HG03280 (cell line): ENCODE measurements around the gene AGPAT2.
"Not testable (repeated sequence)": the region's sequence is repeated elsewhere in the genome, so short reads cannot be mapped to it uniquely, and the experiment has no call there.

Experiments used
- ATAC-seq: cut with Tn5 transposase; IDR thresholded peaks from one replicate; pipeline ENCODE4 v1.9.1; 2021; ENCODE audit warnings: mild to moderate bottlenecking, moderate library complexity; ENCODE audit not compliant: unreplicated experiment

The AGPAT2 gene

GRCh38 chr9:136720898-136721338, 33.7 kb upstream of the AGPAT2 start:
- no peak for ATAC-seq

- ATAC-seq, result no peak
These were observed 33.1 kb upstream of the AGPAT2 start for GRCh38 chr9:136720251-136720897.

GRCh38 chr9:136719195-136719880, 32.1 kb upstream of the AGPAT2 start:
- no peak for ATAC-seq

DNA sequence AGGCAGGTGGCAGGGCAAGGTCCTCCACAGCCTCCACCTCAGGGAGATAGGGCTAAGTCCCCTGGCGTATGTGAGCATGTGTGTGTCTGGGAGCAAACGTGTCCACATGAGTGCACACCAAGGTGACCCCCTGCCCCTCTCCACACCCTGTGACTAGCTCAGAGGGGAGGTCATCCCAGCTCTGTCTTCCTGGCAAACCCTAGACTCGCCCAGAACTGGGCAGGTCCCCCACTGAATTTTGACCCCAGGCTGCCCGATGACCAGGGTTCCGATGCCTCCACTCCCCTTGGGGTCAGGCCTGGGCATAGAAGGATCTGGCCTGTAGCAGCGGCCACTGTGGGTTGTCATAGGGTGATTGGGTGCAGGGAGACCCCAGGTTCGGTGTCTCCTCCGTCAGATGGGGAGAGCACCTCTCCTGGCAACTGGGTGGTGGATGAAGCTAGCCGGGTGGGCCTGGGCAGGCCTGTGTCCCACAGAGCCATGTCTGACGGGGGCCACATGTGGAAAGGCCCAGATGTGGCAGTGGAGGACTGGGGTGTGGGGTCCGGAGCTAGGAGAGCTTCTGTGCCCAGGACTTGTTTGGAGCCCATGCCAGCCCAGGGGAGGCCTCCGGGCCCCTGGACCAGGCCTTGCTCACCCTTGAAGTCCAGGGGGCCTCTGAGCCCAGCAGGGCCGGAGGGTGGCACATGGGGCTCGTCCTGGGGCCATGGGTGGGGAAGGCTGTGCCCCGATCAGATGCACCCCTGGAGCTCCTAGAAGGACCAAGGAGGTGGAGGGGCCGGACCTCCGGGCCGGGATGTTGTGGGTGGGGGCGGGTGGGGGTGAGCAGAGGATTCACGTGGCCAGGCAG, 31.3 kb upstream of the AGPAT2 start:
- no peak for ATAC-seq

DNA sequence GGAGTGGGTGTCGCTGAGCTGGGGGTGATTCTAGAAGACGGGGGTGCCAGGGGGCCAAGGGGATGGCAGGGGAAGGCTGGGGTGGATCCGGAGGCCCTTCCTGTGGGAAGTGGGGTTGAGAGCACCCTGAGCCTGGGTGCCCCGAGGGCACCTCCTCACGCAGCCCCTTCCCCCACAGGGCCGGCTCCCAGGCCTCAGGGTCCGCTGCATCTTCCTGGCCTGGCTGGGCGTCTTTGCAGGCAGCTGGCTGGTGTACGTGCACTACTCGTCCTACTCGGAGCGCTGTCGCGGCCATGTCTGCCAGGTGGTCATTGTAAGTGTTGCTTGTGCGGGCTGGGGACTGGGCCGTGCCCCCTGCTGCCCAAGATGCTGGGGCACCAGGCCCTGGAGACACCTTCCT, 30.1 kb upstream of the AGPAT2 start:
- ATAC-seq, result no peak

- ATAC-seq, result no peak
These were observed 27.6 kb upstream of the AGPAT2 start for GRCh38 chr9:136714893-136715274.

- ATAC-seq, result no peak
These were observed 27.0 kb upstream of the AGPAT2 start for GRCh38 chr9:136714096-136714892.

DNA sequence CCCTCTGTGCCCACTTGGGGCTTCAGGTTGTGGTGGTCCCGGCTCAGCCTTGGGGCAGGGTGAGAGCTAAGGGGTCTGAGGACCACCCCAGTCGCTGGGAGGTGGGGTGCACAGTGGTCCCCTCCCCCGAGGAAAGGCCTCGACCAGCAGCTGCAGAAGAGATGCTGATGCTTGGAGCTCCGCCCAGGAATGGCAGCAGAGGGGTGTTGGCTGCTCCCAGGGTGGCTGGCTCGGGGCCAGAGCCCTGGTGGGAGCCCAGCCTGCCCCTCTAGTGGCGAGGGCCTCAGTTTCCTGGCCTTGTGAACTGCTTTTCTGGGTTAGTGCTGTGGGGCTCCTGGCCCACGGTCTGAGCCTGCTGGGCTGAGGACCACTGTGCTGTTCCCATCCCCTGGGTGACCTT, 26.3 kb upstream of the AGPAT2 start:
- ATAC-seq, result no peak

DNA sequence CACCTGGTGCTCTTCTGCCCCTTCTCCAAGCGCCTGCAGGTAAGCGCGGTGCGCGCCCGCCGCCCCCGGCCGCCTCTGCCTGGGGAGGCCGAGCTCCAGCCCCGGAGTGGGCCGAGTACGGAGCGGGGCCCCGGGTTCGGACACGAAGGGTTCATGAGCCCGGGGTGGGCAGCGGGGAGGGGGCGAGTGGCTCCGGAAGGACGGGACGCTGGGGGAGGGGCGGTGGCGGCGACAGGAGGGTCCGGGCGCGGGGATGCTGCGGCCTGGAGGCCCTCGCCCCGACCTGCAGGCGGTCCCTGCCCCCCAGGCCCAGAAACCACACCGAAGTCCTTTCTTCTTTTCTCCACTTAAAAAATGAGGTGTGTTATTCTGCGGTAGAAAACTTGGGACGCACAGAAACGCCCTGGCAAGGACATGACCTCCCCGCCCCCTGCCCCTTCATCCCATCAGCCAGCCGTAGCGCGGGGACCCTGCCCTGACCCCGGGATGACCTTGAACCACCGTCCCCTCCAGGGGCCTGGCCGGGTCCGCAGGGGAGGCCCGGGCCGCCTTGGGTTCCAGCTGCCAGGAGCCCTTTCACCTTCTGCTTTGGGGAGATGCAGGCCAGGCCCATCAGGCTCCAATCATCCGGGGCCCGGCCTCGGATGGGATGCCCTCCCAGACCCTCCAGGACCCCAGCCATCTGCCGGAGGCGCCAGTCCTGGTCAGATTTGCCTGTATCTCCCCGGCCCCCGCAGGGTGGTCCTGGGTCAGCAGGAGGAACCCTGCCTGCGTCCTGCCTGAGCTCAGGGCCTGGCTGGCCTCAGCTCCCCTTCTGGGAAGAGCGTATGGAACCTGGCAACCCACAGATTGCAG, 25.7 kb upstream of the AGPAT2 start:
- ATAC-seq, result no peak

DNA sequence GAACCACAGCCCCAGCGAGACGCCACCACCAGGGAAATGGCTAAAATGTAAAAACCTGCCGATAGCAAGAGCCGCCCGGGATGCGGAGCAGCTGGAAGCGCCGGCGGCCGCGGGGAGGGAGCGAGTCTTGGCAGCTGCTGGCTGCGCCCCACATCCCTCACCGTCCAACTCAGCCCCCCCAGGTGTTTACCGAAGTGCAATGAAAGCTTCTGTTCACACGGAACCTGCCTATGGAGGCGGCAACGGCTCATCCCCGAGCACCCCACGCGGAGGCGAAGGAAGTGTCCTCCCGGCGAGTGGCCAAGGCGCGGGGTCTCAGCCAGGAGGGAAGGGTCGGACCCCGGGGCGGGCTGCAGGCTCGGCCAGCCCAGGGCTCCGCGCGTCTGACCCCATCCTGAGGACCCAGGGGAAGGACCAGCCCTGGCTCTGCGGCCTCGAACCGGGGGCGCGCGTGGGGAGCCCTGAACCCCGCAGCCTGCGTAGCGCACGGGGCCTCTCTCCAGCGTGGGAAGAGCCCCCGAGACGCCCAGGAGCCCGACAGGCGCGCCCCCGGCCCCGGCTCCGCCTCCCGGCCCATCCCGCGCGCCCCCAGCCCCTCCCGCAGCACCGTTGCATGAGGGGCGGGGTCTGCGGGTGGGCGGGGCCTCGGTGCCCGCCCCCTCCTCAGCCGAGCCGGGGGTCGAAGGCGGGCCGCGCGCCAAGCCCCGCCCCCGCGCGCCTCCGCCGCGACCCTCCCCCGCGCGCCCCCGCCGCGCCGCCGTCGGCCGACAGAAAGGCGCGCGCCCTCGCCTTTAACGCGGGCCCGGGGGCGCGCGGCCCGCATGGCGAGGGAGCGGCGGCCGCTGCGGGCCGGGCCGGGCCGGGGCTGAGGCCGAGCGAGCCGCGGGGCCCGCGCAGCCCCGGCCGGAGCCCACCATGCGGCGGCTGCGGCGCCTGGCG, 24.8 kb upstream of the AGPAT2 start, which contains the start of gene DIPK1B:
Gene DIPK1B (plus strand): TSS at position 822 of the 939 bp plus-strand sequence. CDS start 94 bp downstream, at position 916.
- ATAC-seq, result no peak

GRCh38 chr9:136711219-136711648, 24.0 kb upstream of the AGPAT2 start:
- not testable (repeated sequence) for ATAC-seq

DNA sequence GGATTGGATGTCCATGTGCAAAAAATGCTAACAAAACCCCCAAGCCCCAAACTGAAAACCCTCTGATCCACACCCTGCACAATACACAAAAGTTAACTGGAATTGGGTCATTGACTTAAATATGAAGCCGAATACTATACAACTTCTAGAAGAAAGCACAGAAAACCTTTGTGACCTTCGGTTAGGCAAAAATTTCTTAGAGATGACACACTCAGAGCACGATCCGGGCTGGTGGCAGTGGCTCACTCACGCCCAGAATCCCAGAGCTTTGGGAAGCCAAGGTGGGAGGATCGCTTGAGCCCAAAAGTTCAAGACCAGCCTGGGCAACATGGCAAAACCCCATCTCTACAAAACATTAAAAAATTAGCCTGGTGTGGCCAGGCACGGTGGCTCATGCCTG, 23.3 kb upstream of the AGPAT2 start:
- no peak for ATAC-seq

- ATAC-seq, result no peak
These were observed 22.3 kb upstream of the AGPAT2 start for GRCh38 chr9:136709454-136710109.

GRCh38 chr9:136707849-136708517, 20.7 kb upstream of the AGPAT2 start:
- ATAC-seq, result no peak

- no peak for ATAC-seq
These were observed 19.8 kb upstream of the AGPAT2 start for GRCh38 chr9:136707011-136707410.

GRCh38 chr9:136705564-136705963, 18.3 kb upstream of the AGPAT2 start:
- no peak for ATAC-seq

DNA sequence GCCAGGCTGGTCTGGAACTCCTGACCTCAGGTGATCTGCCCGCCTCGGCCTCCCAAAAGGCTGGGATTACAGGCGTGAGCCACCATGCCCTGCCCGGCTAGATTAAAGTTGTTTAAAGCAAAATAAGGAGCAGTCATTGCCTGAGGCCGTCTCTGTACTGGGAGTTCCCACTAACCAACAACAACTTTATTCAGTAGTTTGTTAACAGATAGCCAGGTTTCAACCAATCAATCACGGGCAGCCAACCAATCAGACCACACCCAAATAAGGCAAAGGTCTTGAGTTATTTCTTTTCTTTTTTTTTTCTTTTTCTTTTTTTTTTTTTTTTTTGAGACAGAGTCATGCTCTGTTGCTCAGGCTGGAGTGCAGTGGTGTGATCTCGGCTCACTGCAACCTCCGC, 17.5 kb upstream of the AGPAT2 start:
- not testable (repeated sequence) for ATAC-seq
